Activated T-helper 2 cell treated with anti-CD3 and anti-CD28 coated beads, Interferon-gamma antibody, Interleukin-2, Interleukin-4, amounts not matched to agents 10 μg/mL and 5 μg/mL and 100 μg/mL, durations not matched to agents 14 hours and 24 hours and 36 hours (primary cell): ENCODE data around the gene IFFO2. TPM values are rescaled to one million over a fixed set of nuclear protein-coding genes. Genes with fewer than 3 reads are reported as not detected.

Experiments used
- DNase-seq: peaks from one replicate; pipeline ENCODE4 v3.0.0; 2021; ENCODE audit warnings: low spot score
- H3K27ac Mint-ChIP-seq: one replicate; pipeline ENCODE4 v1.8.0; 2021; ENCODE audit warnings: mixed read lengths
- H3K27me3 Mint-ChIP-seq: one replicate; pipeline ENCODE4 v1.8.0; 2021; ENCODE audit warnings: low read depth, mixed read lengths
- H3K36me3 Mint-ChIP-seq: one replicate; pipeline ENCODE4 v1.8.0; 2021; ENCODE audit warnings: low read depth, mixed read lengths
- H3K4me1 Mint-ChIP-seq: one replicate; pipeline ENCODE4 v1.8.0; 2021; ENCODE audit warnings: low read depth, mixed read lengths
- H3K4me3 Mint-ChIP-seq: one replicate; pipeline ENCODE4 v1.8.0; 2021; ENCODE audit warnings: low read depth, mild to moderate bottlenecking, moderate library complexity, mixed read lengths
- H3K9me3 Mint-ChIP-seq: one replicate; pipeline ENCODE4 v1.8.0; 2021; ENCODE audit warnings: mixed read lengths
- intact Hi-C: fragments of 100-400 bp; cut with micrococcal nuclease; formaldehyde crosslinking; loops from one replicate; pipeline ENCODE4 v1.15.1; 2023
- total RNA-seq: library from RNA; stranded (reverse); gene quantifications from 2 replicates; pipeline ENCODE4 v1.2.3, GENCODE V29; 2022

The IFFO2 gene
- total RNA-seq, 1 donor from 2014 or later: 48.5 TPM

- no peak for DNase-seq
- no peak overlapping the region for H3K4me3 Mint-ChIP-seq
- peak overlapping the region; percentile 8 for H3K27ac Mint-ChIP-seq
- H3K27me3 Mint-ChIP-seq: peaks cover 10% of the 10 kb centered on the region
- intact Hi-C loops: no loop called here
- H3K4me1 Mint-ChIP-seq: peaks cover 9% of the 10 kb centered on the region
- no peaks in the 10 kb centered on the region for H3K9me3 Mint-ChIP-seq
- H3K36me3 Mint-ChIP-seq: no peaks in the 10 kb centered on the region
Measured at GRCh38 chr1:18965206-18966173, 9.0 kb upstream of the IFFO2 start.

GRCh38 chr1:18963968-18964367 lies 7.5 kb upstream of the IFFO2 start:
- H3K36me3 Mint-ChIP-seq: no peaks in the 10 kb centered on the region
- no peak overlapping the region for H3K4me3 Mint-ChIP-seq
- H3K9me3 Mint-ChIP-seq: no peaks in the 10 kb centered on the region
- peaks cover 9% of the 10 kb centered on the region for H3K4me1 Mint-ChIP-seq
- peaks cover 12% of the 10 kb centered on the region for H3K27me3 Mint-ChIP-seq
- no peak for DNase-seq
- H3K27ac Mint-ChIP-seq: no peak overlapping the region
- intact Hi-C loops: no loop called here

- Mint-ChIP-seq H3K4me3 (no peak overlapping the region), H3K27ac (no peak overlapping the region), H3K36me3 (no peaks in the 10 kb centered on the region), H3K9me3 (no peaks in the 10 kb centered on the region), H3K4me1 (peaks cover 15% of the 10 kb centered on the region), H3K27me3 (peaks cover 12% of the 10 kb centered on the region)
- intact Hi-C loops: no loop called here
- no peak for DNase-seq
Measured at GRCh38 chr1:18962855-18963737, 6.6 kb upstream of the IFFO2 start.

- H3K9me3 Mint-ChIP-seq: no peaks in the 10 kb centered on the region
- no peak for DNase-seq
- no peak overlapping the region for H3K4me3 Mint-ChIP-seq
- intact Hi-C loops: no loop called here
- H3K4me1 Mint-ChIP-seq: peaks cover 23% of the 10 kb centered on the region
- no peak overlapping the region for H3K27ac Mint-ChIP-seq
- H3K36me3 Mint-ChIP-seq: no peaks in the 10 kb centered on the region
- H3K27me3 Mint-ChIP-seq: peaks cover 12% of the 10 kb centered on the region
Measured at GRCh38 chr1:18962121-18962721, 5.7 kb upstream of the IFFO2 start.

- H3K4me3 Mint-ChIP-seq: no peak overlapping the region
- DNase-seq: no peak
- H3K9me3 Mint-ChIP-seq: no peaks in the 10 kb centered on the region
- no peak overlapping the region for H3K27ac Mint-ChIP-seq
- peaks cover 20% of the 10 kb centered on the region for H3K4me1 Mint-ChIP-seq
- peaks cover 12% of the 10 kb centered on the region for H3K27me3 Mint-ChIP-seq
- intact Hi-C loops: no loop called here
- no peaks in the 10 kb centered on the region for H3K36me3 Mint-ChIP-seq
Measured at GRCh38 chr1:18960821-18961220, 4.3 kb upstream of the IFFO2 start.

GRCh38 chr1:18960409-18960808 lies 3.9 kb upstream of the IFFO2 start:
- H3K9me3 Mint-ChIP-seq: no peaks in the 10 kb centered on the region
- intact Hi-C loops: no loop called here
- H3K27me3 Mint-ChIP-seq: peaks cover 12% of the 10 kb centered on the region
- DNase-seq: no peak
- no peak overlapping the region for H3K4me3 Mint-ChIP-seq
- H3K36me3 Mint-ChIP-seq: no peaks in the 10 kb centered on the region
- no peak overlapping the region for H3K27ac Mint-ChIP-seq
- peaks cover 18% of the 10 kb centered on the region for H3K4me1 Mint-ChIP-seq

- Mint-ChIP-seq H3K36me3 (peaks cover 7% of the 10 kb centered on the region), H3K4me1 (peaks cover 20% of the 10 kb centered on the region), H3K9me3 (no peaks in the 10 kb centered on the region), H3K4me3 (no peak overlapping the region), H3K27me3 (peaks cover 12% of the 10 kb centered on the region), H3K27ac (no peak overlapping the region)
- intact Hi-C loops: loop anchor here (5.0 kb wide), 2 partner anchors 43 to 293 kb away; partner anchors contain the start of genes EMC1 and MRTO4
- DNase-seq: no peak
Measured at GRCh38 chr1:18959591-18959990, 3.1 kb upstream of the IFFO2 start.

GRCh38 chr1:18957532-18958300 lies 1.2 kb upstream of the IFFO2 start:
- Mint-ChIP-seq H3K4me3 (peak overlapping the region; percentile 81), H3K36me3 (peaks cover 22% of the 10 kb centered on the region), H3K4me1 (peaks cover 38% of the 10 kb centered on the region), H3K9me3 (no peaks in the 10 kb centered on the region), H3K27me3 (peaks cover 6% of the 10 kb centered on the region), H3K27ac (peak overlapping the region; percentile 83)
- no peak for DNase-seq
- intact Hi-C loops: loop anchor here (5.0 kb wide), 2 partner anchors 45 to 295 kb away; partner anchors contain the start of genes EMC1 and MRTO4

- Mint-ChIP-seq H3K27me3 (peaks cover 6% of the 10 kb centered on the region), H3K27ac (peak overlapping the region; percentile 83), H3K4me3 (peak overlapping the region; percentile 81), H3K9me3 (no peaks in the 10 kb centered on the region), H3K4me1 (peaks cover 43% of the 10 kb centered on the region), H3K36me3 (peaks cover 28% of the 10 kb centered on the region)
- no peak for DNase-seq
- intact Hi-C loops: loop anchor here (5.0 kb wide), 2 partner anchors 45 to 295 kb away; partner anchors contain the start of genes EMC1 and MRTO4
Measured at GRCh38 chr1:18957136-18957521, 653 bp upstream of the IFFO2 start.

- Mint-ChIP-seq H3K36me3 (peaks cover 32% of the 10 kb centered on the region), H3K27ac (peak overlapping the region; percentile 26), H3K4me3 (peak overlapping the region; percentile 86), H3K4me1 (peaks cover 59% of the 10 kb centered on the region), H3K27me3 (peaks cover 4% of the 10 kb centered on the region), H3K9me3 (no peaks in the 10 kb centered on the region)
- intact Hi-C loops: loop anchor here (5.0 kb wide), 2 partner anchors 47 to 297 kb away; partner anchors contain the start of genes EMC1 and MRTO4
- DNase-seq: no peak
Measured at GRCh38 chr1:18955441-18956192, 859 bp downstream of the IFFO2 start.

- Mint-ChIP-seq H3K27ac (peak overlapping the region; percentile 26), H3K4me3 (peak overlapping the region; percentile 86), H3K4me1 (peaks cover 64% of the 10 kb centered on the region), H3K9me3 (no peaks in the 10 kb centered on the region), H3K27me3 (no peaks in the 10 kb centered on the region), H3K36me3 (peaks cover 32% of the 10 kb centered on the region)
- intact Hi-C loops: loop anchor here (5.0 kb wide), 2 partner anchors 47 to 297 kb away; partner anchors contain the start of genes EMC1 and MRTO4
- DNase-seq: no peak
Measured at GRCh38 chr1:18955131-18955440, 1.4 kb downstream of the IFFO2 start.
